Fibroblast of the conjunctiva (primary cell): ENCODE measurements around the gene ZBTB18.
A peak's percentile ranks its signal among the peaks of the same experiment; 100 is the strongest.
"Not testable (repeated sequence)": the region's sequence is repeated elsewhere in the genome, so short reads cannot be mapped to it uniquely, and the experiment has no call there.

ENCODE experiments used
- DNase-seq: peaks from one replicate; pipeline ENCODE4 v3.0.0-alpha.2; 2010; ENCODE audit warnings: low read depth

ZBTB18 gene

GRCh38 chr1:244041466-244042120 lies 9.5 kb upstream of the ZBTB18 start:
- no peak for DNase-seq

DNA sequence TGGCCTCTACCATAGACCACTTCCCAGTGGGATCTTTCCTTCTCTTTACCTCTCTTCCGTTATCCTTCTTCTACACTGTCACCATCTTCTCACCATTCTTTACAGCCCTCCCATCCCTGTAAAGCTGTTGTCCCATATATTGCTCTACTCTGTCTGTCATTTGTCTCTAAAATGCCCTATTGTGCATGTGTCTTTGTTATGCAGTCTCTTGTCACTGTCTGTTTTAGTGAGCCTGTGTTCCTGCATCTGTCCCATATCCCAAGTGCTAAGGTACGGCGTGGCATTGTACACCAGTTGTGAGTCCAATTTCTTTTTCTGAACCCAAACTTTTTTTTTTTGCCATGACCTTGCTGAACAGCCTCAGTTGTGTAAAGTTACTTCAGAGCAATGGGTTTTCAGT lies 8.8 kb upstream of the ZBTB18 start:
- DNase-seq = no peak

DNA sequence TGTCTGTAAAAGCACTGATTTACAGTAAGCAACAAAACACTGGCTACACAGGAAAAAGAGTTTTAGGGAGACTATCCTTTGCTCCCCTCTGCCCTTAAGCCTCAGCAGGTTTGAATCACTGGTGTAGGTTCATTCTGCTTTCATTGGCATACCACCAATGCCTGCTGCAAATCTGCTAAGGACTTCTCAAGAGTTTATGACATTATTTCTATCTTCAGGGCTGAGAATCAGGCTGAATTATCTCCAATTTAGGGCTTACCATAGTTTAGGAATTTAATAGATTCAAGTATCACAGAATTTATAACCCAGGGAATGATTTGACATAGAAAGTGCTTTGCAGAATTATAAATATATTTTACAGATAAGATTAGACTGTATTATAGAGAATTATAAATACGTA lies 6.7 kb upstream of the ZBTB18 start:
- DNase-seq = no peak

- not testable (repeated sequence) for DNase-seq
These were observed 4.8 kb upstream of the ZBTB18 start for GRCh38 chr1:244046254-244046653.

DNA sequence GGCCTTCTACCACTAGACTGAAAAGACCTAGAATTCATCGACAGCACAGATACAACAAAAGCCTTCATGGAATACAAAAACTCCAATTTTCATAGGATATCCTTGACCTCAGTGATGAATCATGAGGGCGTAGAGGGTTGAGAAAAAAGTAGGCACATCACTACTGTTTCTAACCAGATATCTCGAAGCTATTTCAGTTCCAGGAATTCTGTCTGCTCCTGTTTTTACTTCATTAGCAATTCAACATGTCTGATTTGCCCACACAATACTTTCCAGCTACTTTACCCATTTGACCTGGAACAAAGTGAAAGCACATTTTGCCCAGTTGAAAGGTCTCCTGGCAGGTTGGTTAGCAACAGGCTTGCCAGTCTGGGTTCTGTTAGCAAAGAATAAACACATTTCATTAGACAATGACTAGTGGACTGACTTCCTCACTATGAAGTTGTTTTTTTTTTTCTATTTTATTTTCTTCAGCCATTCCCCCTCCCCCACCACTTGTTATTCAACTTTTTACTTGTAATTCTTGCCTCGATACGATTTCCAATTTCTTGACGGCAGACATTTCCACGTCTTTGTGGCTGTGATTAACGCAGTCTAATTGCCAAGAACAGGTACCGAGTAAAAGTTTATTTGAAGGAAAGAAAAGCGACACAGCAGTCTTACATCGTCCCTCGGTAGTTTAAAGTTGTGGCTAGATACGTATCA lies 4.0 kb upstream of the ZBTB18 start:
- DNase-seq = no peak

DNA sequence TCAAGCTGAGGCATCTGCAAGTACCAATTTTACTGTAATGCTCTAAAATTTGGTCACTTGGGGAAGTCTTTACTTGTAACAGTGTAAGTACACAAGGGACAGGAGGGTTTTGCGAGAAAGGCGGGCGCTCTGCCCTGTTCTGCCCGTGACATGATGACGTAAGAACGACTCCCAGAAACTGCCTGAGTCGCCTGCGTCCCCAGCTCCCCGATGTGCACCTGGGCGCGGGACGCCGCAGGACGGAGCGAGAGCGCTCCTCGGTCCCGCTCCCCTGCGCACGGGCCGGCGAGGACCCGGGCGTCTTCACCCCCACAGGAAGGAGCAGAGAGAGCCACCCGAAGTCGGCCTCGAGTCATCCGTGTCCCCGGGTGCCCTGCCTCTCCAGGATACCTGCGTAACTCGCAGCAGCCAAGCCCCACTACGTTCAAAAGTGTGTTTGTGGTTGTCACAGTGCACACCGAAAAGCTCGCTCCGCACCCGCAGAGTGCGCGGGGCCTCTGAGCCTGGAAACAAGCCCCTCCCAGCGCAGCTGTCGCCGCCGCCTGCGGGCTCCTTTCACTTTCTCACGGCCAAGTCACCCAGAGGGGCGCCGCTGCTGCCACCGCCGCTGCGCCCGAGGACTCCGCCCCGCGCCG lies 3.3 kb upstream of the ZBTB18 start:
- DNase-seq = no peak

DNA sequence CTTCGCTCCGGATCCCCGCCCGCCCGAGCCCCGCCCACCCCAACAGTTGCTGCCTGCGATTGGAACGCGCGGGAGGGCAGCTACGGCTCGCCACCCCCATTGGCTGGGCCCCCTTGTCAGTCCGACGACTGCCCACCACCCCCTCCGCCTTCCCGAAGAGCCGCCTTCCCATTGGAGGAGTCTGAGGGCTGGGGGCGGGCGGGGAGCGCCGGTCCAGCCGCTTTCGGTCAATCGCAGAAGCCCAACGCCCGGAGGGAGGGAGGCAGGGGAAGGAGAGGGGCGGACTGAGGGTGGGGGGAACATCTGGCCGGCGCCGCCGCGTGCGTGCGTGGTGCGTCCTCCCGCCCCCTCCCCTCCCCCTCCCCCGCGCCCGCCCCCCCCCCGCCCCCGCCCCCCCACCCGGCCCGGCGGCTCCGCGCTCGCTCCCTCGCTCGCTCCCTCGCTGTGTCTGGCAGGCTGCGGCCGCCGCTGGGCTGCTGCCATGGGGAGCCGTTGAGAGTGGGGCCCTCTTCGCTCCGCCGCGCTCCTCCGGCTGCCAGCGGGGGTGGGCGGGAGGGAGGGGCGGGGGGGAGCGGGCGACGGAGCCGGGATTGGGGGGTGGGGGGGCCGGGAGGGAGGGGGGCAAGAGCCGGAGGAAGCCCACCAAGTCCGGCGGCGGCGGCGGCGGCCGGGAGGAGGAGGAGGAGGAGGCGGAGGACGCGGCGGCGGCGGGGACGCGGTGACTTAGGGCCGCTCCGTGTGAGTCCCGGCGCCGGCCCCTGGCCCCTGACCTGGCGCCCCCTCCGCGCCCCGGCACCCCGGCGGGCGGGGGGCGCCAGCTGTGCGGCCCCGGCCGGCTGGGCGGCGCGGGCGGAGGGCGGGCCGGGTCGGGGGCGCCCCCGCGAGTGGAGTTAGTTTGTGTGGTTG lies 2.6 kb upstream of the ZBTB18 start:
- DNase-seq = peak; percentile 99

GRCh38 chr1:244049162-244050013 lies 1.7 kb upstream of the ZBTB18 start:
- no peak for DNase-seq

- DNase-seq = no peak
These were observed 859 bp upstream of the ZBTB18 start for GRCh38 chr1:244050014-244050834.

GRCh38 chr1:244052016-244052727 lies 1.1 kb downstream of the ZBTB18 start:
- DNase-seq = no peak

GRCh38 chr1:244052728-244053312 lies 1.7 kb downstream of the ZBTB18 start:
- no peak for DNase-seq

DNA sequence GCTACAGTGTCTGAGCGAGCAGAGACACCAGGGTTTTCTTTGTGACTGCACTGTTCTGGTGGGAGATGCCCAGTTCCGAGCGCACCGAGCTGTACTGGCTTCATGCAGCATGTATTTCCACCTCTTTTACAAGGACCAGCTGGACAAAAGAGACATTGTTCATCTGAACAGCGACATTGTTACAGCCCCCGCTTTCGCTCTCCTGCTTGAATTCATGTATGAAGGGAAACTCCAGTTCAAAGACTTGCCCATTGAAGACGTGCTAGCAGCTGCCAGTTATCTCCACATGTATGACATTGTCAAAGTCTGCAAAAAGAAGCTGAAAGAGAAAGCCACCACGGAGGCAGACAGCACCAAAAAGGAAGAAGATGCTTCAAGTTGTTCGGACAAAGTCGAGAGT lies 2.7 kb downstream of the ZBTB18 start:
- no peak for DNase-seq

GRCh38 chr1:244054247-244054923 lies 3.3 kb downstream of the ZBTB18 start:
- no peak for DNase-seq

DNA sequence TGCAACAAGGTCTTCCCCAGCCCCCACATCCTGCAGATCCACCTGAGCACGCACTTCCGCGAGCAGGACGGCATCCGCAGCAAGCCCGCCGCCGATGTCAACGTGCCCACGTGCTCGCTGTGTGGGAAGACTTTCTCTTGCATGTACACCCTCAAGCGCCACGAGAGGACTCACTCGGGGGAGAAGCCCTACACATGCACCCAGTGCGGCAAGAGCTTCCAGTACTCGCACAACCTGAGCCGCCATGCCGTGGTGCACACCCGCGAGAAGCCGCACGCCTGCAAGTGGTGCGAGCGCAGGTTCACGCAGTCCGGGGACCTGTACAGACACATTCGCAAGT lies 3.8 kb downstream of the ZBTB18 start:
- no peak for DNase-seq

DNA sequence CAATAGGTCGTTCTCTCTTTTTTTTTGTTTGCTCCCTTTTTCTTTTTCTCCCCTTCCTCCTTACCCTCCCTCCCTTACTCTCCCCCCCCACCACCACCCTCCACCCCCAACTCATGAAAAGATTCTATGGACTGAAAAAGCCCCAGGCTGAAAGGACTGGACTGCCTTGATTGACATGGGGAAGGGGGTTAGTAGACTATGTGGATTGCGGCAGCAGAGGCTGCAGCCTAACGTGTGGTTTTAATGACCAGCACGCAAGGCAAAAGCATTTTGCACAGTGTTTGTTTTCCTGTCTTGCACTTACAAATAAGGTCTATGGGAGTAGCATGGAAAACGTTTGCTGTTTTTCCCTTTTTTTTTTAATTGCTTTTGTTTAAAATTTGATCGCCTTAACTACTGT lies 5.5 kb downstream of the ZBTB18 start:
- no peak for DNase-seq

DNA sequence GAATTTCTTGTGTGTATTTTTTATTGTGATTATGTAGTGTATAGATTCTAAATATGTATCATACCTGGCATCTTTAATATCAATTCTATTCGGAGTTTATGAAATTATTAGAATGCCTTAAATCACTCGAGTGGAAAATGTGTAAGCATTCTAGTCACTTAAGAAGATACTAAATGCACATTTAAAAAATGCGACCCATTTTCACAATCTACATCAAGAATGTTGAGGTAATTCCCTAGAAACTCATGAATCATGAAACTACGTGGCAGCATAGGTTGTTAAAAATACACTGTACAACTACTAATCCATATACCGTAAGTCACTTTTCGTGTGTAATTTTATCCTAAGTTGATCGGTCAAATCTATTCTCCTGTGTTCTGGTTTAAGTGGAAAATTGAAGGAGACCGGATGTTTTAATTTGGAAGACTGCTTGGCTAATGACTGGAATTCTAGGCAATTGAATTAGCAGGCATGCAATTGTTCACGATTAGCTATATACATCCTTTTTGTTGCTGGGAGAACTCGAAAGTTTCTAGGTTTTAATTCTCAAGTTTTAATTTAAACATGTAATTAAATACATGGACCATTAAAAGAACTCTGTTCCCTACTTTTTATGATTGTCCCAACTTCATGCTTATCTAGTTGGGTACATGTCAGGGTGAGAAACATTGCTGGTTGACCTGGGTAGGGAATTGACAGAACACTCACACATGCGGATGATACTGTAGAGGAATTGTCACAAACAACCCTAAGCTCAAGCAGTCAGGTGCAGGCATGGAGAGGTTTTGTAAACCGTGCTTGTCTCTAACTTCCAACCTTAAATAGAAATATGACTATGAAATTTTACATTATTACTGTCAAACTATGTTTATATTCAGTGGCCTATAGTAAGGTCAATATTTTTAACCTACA lies 6.6 kb downstream of the ZBTB18 start:
- DNase-seq = no peak

DNA sequence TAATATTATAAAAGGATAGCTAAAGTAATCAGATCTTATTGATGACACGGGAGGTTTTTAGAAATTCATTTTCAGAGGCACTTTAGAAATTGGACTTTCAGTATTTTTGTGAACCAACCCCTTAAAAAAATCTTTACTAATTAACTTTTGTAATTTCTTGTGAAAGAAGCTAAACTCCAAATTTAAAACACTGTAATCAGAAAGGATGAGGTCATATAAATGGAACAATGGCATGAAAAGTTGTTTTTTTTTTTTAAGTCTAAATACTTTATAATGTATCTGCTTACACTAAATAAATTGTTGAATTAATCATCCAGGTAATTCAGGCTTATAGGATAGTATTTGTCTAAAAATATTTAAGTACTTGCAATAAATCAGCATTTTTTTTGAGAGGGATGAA lies 9.0 kb downstream of the ZBTB18 start:
- no peak for DNase-seq

DNA sequence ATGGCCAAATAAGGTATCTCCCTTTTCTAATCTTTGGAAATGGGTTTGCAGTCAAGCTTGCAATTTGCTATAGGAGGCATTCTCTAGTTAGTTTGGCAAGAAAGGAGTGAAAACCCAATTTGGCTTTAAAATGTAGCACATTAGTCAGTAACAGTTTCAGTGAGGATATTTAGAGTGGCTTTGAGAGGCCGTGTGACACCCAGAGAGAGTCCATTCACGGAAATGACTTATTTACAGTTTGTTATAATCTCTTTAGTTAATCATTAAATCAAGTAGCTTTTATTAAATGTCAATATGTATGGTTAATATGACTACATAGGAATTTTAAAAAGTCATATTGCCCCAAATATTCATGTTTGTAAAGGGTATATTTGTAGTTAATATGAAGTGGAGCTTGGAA lies 9.6 kb downstream of the ZBTB18 start:
- DNase-seq = no peak
